Upper lobe of right lung (tissue), 1 donor: ENCODE data around the gene PLEKHO1. TPM values are rescaled to one million over a fixed set of nuclear protein-coding genes. Genes with fewer than 3 reads are reported as not detected.
"Not testable (repeated sequence)": the region's sequence is repeated elsewhere in the genome, so short reads cannot be mapped to it uniquely, and the experiment has no call there.

Experiments used
- ATAC-seq: fragments of 200-7000 bp; cut with Tn5 transposase; one replicate; pipeline ENCODE4 v1.9.1; 2020; ENCODE audit warnings: mild to moderate bottlenecking, moderate library complexity
- DNase-seq: peaks from one replicate; pipeline ENCODE4 v3.0.0-alpha.2; 2020
- H3K27ac ChIP-seq: fragments of 200-600 bp; one replicate; pipeline ENCODE4 v1.8.0; 2022
- H3K27me3 ChIP-seq: fragments of 200-600 bp; one replicate; pipeline ENCODE4 v1.8.0; 2022; ENCODE audit warnings: mild to moderate bottlenecking
- H3K36me3 ChIP-seq: fragments of 200-600 bp; one replicate; pipeline ENCODE4 v1.8.0; 2022
- H3K4me1 ChIP-seq: fragments of 200-600 bp; one replicate; pipeline ENCODE4 v1.8.0; 2022
- H3K4me3 ChIP-seq: fragments of 200-600 bp; one replicate; pipeline ENCODE4 v1.8.0; 2022; ENCODE audit warnings: mild to moderate bottlenecking
- H3K9me3 ChIP-seq: fragments of 200-600 bp; one replicate; pipeline ENCODE4 v1.8.0; 2022
- CTCF ChIP-seq: fragments of 200-600 bp; IDR thresholded peaks from one replicate; pipeline ENCODE4 v1.8.0; 2022; ENCODE audit warnings: antibody characterized with exemption
- intact Hi-C: fragments of 100-400 bp; cut with DNase I; formaldehyde crosslinking; loops from one replicate; pipeline ENCODE4 v1.11.0; 2022
- total RNA-seq: library from RNA; stranded (reverse); fragmentation: NEBNext Ultra II Directional; extraction: Animal tissue kit (Norgen Biotek cat#: 25700); gene quantifications from one replicate; pipeline ENCODE4 v1.2.1, GENCODE V29; 2021
- donor health status: DM: no; HTN: yes; CAD: no; lungs with severe emphysema.

Gene PLEKHO1
- total RNA-seq, 1 donor from 2014 or later = 44.5 TPM

GRCh38 chr1:150142083-150142482 is 7.6 kb upstream of the PLEKHO1 start:
- Histone ChIP-seq H3K4me1 (no peaks in the 10 kb centered on the region), H3K27me3 (no peaks in the 10 kb centered on the region), H3K27ac (no peak overlapping the region), H3K4me3 (no peak overlapping the region), H3K9me3 (no peaks in the 10 kb centered on the region), H3K36me3 (no peaks in the 10 kb centered on the region)
- ATAC-seq (no peak), DNase-seq (no peak)
- intact Hi-C loops = no loop called here
- no peak for TF ChIP-seq CTCF

GRCh38 chr1:150144606-150145005 is 5.1 kb upstream of the PLEKHO1 start:
- Histone ChIP-seq H3K9me3 (no peaks in the 10 kb centered on the region), H3K36me3 (no peaks in the 10 kb centered on the region), H3K27me3 (no peaks in the 10 kb centered on the region), H3K4me1 (no peaks in the 10 kb centered on the region), H3K27ac (no peak overlapping the region), H3K4me3 (no peak overlapping the region)
- TF ChIP-seq CTCF = no peak
- ATAC-seq (no peak), DNase-seq (no peak)
- intact Hi-C loops = no loop called here

DNA sequence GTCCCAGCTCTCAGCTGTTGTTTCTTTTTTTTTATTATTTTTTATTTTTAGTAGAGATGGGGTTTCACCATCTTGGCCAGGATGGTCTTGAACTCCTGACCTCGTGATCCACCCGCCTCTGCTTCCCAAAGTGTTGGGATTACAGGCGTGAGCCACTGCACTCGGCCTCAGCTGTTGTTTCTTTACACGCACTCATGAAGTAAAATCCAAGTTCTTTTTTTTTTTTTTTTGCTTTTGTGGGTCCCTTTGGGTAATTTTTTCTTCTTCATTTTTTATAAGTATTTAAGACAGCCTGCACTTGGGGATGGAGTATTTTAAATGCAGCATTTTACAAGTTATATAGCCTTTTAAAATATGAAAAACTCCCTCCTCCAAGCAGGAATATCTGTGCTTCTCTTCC is 3.7 kb upstream of the PLEKHO1 start:
- H3K27me3 ChIP-seq, intact Hi-C loops, H3K36me3 ChIP-seq: not testable (repeated sequence)

DNA sequence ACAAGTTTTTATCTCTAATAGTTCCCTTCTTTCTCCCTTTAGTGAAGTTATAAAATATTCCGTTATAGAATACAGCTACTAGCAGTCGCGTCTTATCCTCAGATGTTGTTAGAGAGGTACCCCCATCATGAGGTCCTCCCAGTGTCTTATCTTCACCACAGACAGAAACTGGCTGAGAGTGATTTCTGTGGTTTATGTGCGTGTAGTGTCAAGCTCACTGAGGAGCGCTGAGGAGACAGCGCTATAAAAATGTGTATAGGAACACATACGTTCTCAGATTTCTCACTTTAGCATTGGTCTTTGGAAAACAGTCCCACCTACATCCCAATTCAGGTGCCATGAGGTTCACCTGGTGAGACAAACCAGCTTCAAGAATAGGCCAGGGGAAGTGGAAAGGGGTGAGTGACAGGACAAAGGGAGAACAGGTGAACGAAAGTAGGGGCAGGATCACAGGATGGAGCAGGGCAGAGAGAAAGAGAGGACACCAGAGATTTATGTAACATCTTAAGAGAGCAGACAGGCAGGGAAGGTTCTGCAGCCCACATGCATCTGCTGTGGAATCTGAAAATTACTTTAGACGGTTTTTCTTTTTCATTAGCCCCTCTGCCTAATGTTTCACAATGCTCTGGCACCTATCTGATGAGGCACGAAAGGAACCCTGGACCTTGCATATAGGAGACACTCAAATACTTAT is 2.7 kb upstream of the PLEKHO1 start:
- H3K9me3 ChIP-seq = no peaks in the 10 kb centered on the region
- no peak overlapping the region for H3K27ac ChIP-seq
- no peak for TF ChIP-seq CTCF
- intact Hi-C loops = no loop called here
- DNase-seq = no peak
- no peak overlapping the region for H3K4me3 ChIP-seq
- H3K4me1 ChIP-seq = peaks cover 8% of the 10 kb centered on the region
- H3K36me3 ChIP-seq = no peaks in the 10 kb centered on the region
- H3K27me3 ChIP-seq = no peaks in the 10 kb centered on the region
- no peak for ATAC-seq

More for the DNA sequence above, 3.7 kb upstream of the PLEKHO1 start:
- ATAC-seq, H3K9me3 ChIP-seq, H3K4me1 ChIP-seq, H3K4me3 ChIP-seq, DNase-seq, H3K27ac ChIP-seq: not testable (repeated sequence)

DNA sequence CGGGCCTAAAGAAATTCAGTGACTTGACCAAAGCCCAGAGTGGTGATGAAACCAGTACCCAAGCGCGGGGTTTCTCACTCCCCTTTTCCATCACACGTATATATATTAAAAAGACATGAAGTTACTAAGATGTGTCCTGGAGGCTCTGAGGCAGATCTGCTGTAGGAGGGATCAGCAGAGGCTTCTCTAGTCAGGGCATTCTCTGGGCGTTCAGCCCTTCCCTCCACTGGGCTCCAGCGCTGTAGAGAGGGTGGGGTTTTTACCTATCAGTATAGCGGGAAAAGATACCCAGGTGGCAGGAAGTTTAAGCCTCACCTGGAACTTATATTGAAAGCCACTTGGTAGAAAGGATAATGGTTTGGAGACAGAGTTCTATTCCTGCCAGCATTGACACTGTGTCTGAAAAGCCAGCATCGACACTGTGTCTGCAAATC is 862 bp upstream of the PLEKHO1 start:
- peaks cover 13% of the 10 kb centered on the region for H3K4me1 ChIP-seq

More for the DNA sequence above, 862 bp upstream of the PLEKHO1 start:
- no peaks in the 10 kb centered on the region for H3K27me3 ChIP-seq
- no peaks in the 10 kb centered on the region for H3K36me3 ChIP-seq
- no peak for TF ChIP-seq CTCF
- intact Hi-C loops = no loop called here
- no peak for DNase-seq
- H3K4me3 ChIP-seq = peak overlapping the region; percentile 70
- no peaks in the 10 kb centered on the region for H3K9me3 ChIP-seq
- ATAC-seq = no peak
- H3K27ac ChIP-seq = peak overlapping the region; percentile 73
